WTC11 (cell line): ENCODE data around the gene RNF224.
A peak's percentile ranks its signal among the peaks of the same experiment; 100 is the strongest.

ENCODE experiments used
- ELF4 ChIP-seq: sonication (generic); formaldehyde crosslinking; IDR thresholded peaks from 2 replicates; pipeline ENCODE4 v1.8.1; 2022; ENCODE audit warnings: low read depth, mild to moderate bottlenecking, moderate library complexity, missing genetic modification reagents
- FOXP1 ChIP-seq: sonication (generic); formaldehyde crosslinking; IDR thresholded peaks from 2 replicates; pipeline ENCODE4 v1.8.0; 2022; ENCODE audit warnings: missing genetic modification reagents, mild to moderate bottlenecking, moderate library complexity, borderline replicate concordance
- JUN ChIP-seq: sonication (generic); formaldehyde crosslinking; IDR thresholded peaks from 2 replicates; pipeline ENCODE4 v1.8.0; 2023; ENCODE audit warnings: mild to moderate bottlenecking, missing genetic modification reagents
- MXD4 ChIP-seq: fragments of 250-450 bp; sonication (Bioruptor Pico); IDR thresholded peaks from 2 replicates; pipeline ENCODE4 v1.8.0; 2021; ENCODE audit warnings: mild to moderate bottlenecking, moderate library complexity, borderline replicate concordance
- SMAD4 ChIP-seq: sonication (generic); formaldehyde crosslinking; IDR thresholded peaks from 2 replicates; pipeline ENCODE4 v1.8.0; 2022; ENCODE audit warnings: mild to moderate bottlenecking, missing genetic modification reagents
- SP1 ChIP-seq: sonication (generic); formaldehyde crosslinking; conservative IDR thresholded peaks from 2 replicates; pipeline ENCODE4 v1.8.1; 2022; ENCODE audit warnings: missing genetic modification reagents
- TCF7 ChIP-seq: sonication (generic); formaldehyde crosslinking; IDR thresholded peaks from 2 replicates; pipeline ENCODE4 v1.8.0; 2022; ENCODE audit warnings: mild to moderate bottlenecking, low read depth, missing genetic modification reagents, moderate library complexity
- ZNF232 ChIP-seq: sonication (generic); formaldehyde crosslinking; IDR thresholded peaks from 2 replicates; pipeline ENCODE4 v1.8.0; 2022; ENCODE audit warnings: mild to moderate bottlenecking, missing genetic modification reagents
- TF ChIP-seq, protein P1 (sequence below): fragments of 200-600 bp; IDR thresholded peaks from 2 replicates; pipeline ENCODE4 v1.8.0; 2022; ENCODE audit warnings: antibody characterized with exemption
- TF ChIP-seq, protein P2 (sequence below): sonication (generic); formaldehyde crosslinking; IDR thresholded peaks from 2 replicates; pipeline ENCODE4 v1.8.0; 2022; ENCODE audit warnings: mild to moderate bottlenecking, missing genetic modification reagents
- TF ChIP-seq, protein P3 (sequence below): sonication (generic); formaldehyde crosslinking; IDR thresholded peaks from 2 replicates; pipeline ENCODE4 v1.8.1; 2023; ENCODE audit warnings: mild to moderate bottlenecking, moderate library complexity, missing genetic modification reagents
- TF ChIP-seq, protein P4 (sequence below): sonication (generic); formaldehyde crosslinking; IDR thresholded peaks from 2 replicates; pipeline ENCODE4 v1.8.1; 2023; ENCODE audit warnings: mild to moderate bottlenecking, missing genetic modification reagents, moderate library complexity
- TF ChIP-seq, protein P5 (sequence below): sonication (generic); formaldehyde crosslinking; IDR thresholded peaks from 2 replicates; pipeline ENCODE4 v1.8.0; 2022; ENCODE audit warnings: mild to moderate bottlenecking, missing genetic modification reagents

DNA sequence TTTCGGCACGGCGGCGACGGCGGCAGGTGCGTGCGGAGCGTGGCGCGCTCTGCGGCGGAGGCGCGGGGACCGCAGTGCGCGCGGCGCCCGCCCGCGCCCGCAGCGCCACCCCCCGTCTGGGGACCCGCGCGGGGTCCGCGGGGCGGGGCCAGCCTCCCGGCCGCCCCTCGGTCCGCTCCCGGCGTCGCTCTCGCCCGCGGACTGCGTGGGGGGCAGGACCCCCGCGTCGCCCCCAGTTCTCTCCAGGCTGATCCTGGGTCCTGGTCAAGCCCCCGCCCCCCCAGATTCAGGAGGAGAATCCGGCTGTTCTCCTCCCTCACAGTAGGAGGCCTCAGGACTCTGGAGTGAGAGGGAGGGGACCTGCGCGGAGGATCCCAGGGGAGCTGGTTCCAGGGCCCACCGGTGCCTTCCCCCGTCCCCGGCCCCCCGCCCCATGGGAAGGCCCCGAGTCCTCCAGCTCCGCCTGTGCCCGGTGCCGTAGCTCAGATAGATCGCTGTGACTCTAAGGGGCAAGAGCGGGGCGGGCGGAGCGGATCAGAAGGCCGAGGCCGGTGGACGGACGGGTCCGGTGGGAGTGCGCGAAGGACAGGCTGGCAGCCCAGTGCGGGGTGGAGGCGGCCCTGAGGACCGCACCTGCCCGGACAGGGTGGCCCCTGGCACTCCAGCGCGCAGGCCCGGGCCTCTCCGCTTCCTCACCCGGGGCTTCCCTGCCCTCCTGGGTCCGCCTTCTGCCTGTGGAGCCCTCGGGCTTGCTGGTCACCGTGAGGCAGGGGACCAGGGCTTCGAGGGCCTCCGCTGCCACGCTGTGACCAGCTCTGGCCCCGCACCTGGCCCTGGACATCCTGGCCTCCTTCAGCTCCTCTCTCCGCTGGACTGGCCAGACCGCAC lies 4.9 kb upstream of the RNF224 start, which contains the start of gene RNF208:
- TF ChIP-seq ZNF232 (CRISPR knock-in tag) (no peak), ELF4 (CRISPR knock-in tag) (no peak), TCF7 (no peak), FOXP1 (CRISPR knock-in tag) (no peak), SMAD4 (CRISPR knock-in tag) (no peak), JUN (no peak), MXD4 (no peak), SP1 (no peak)
- TF ChIP-seq, protein P1, sequence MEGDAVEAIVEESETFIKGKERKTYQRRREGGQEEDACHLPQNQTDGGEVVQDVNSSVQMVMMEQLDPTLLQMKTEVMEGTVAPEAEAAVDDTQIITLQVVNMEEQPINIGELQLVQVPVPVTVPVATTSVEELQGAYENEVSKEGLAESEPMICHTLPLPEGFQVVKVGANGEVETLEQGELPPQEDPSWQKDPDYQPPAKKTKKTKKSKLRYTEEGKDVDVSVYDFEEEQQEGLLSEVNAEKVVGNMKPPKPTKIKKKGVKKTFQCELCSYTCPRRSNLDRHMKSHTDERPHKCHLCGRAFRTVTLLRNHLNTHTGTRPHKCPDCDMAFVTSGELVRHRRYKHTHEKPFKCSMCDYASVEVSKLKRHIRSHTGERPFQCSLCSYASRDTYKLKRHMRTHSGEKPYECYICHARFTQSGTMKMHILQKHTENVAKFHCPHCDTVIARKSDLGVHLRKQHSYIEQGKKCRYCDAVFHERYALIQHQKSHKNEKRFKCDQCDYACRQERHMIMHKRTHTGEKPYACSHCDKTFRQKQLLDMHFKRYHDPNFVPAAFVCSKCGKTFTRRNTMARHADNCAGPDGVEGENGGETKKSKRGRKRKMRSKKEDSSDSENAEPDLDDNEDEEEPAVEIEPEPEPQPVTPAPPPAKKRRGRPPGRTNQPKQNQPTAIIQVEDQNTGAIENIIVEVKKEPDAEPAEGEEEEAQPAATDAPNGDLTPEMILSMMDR = no peak
- TF ChIP-seq, protein P2, sequence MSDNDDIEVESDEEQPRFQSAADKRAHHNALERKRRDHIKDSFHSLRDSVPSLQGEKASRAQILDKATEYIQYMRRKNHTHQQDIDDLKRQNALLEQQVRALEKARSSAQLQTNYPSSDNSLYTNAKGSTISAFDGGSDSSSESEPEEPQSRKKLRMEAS (CRISPR knock-in tag) = 0 out of 2 replicates have a peak, but pooled peaks have one; percentile 11
- TF ChIP-seq, protein P3, sequence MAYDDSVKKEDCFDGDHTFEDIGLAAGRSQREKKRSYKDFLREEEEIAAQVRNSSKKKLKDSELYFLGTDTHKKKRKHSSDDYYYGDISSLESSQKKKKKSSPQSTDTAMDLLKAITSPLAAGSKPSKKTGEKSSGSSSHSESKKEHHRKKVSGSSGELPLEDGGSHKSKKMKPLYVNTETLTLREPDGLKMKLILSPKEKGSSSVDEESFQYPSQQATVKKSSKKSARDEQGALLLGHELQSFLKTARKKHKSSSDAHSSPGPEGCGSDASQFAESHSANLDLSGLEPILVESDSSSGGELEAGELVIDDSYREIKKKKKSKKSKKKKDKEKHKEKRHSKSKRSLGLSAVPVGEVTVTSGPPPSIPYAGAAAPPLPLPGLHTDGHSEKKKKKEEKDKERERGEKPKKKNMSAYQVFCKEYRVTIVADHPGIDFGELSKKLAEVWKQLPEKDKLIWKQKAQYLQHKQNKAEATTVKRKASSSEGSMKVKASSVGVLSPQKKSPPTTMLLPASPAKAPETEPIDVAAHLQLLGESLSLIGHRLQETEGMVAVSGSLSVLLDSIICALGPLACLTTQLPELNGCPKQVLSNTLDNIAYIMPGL (CRISPR knock-in tag) = no peak
- TF ChIP-seq, protein P4, sequence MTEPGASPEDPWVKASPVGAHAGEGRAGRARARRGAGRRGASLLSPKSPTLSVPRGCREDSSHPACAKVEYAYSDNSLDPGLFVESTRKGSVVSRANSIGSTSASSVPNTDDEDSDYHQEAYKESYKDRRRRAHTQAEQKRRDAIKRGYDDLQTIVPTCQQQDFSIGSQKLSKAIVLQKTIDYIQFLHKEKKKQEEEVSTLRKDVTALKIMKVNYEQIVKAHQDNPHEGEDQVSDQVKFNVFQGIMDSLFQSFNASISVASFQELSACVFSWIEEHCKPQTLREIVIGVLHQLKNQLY (CRISPR knock-in tag) = no peak
- TF ChIP-seq, protein P5, sequence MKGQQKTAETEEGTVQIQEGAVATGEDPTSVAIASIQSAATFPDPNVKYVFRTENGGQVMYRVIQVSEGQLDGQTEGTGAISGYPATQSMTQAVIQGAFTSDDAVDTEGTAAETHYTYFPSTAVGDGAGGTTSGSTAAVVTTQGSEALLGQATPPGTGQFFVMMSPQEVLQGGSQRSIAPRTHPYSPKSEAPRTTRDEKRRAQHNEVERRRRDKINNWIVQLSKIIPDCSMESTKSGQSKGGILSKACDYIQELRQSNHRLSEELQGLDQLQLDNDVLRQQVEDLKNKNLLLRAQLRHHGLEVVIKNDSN (CRISPR knock-in tag) = no peak
